ENCODE data around the gene EIF5A.

The EIF5A gene

GRCh38 chr17:7289256-7290032 is 18.0 kb upstream of the EIF5A start:
- DNase-seq = no peak

GRCh38 chr17:7290166-7290565 is 17.3 kb upstream of the EIF5A start:
- no peak for DNase-seq

- no peak for DNase-seq
These were observed 16.7 kb upstream of the EIF5A start for GRCh38 chr17:7290685-7291084.

GRCh38 chr17:7292194-7292593 is 15.2 kb upstream of the EIF5A start:
- no peak for DNase-seq

- no peak for DNase-seq
These were observed 14.7 kb upstream of the EIF5A start for GRCh38 chr17:7292729-7293128.

- DNase-seq = no peak
These were observed 14.3 kb upstream of the EIF5A start for GRCh38 chr17:7293159-7293558.

- no peak for DNase-seq
These were observed 13.4 kb upstream of the EIF5A start for GRCh38 chr17:7293816-7294613.

GRCh38 chr17:7294614-7295153 is 12.7 kb upstream of the EIF5A start, which contains the start of gene YBX2:
YBX2 (minus strand) TSS chr17:7294639; CDS start chr17:7294500, 139 bp downstream.
- peak; percentile 55 for DNase-seq

- no peak for DNase-seq
These were observed 11.9 kb upstream of the EIF5A start for GRCh38 chr17:7295230-7296180.

- DNase-seq = peak; percentile 84
These were observed 11.1 kb upstream of the EIF5A start for GRCh38 chr17:7296189-7296861.

GRCh38 chr17:7304179-7304578 is 3.2 kb upstream of the EIF5A start:
- DNase-seq = no peak

GRCh38 chr17:7307686-7308624 is 527 bp downstream of the EIF5A start:
- no peak for DNase-seq

- peak; percentile 83 for DNase-seq
These were observed 1.4 kb downstream of the EIF5A start for GRCh38 chr17:7308625-7309433.

- no peak for DNase-seq
These were observed 2.2 kb downstream of the EIF5A start for GRCh38 chr17:7309628-7310027.

GRCh38 chr17:7311110-7311705 is 3.8 kb downstream of the EIF5A start:
- DNase-seq = no peak

- DNase-seq = no peak
These were observed 5.1 kb downstream of the EIF5A start for GRCh38 chr17:7312432-7313087.

- no peak for DNase-seq
These were observed 5.9 kb downstream of the EIF5A start for GRCh38 chr17:7313088-7313889.

All from right hindlimb (tissue), 1 donor.